ENCODE results near the gene PFDN1. TPM values are rescaled to one million over a fixed set of nuclear protein-coding genes. Genes with fewer than 3 reads are reported as not detected.

The PFDN1 gene
- total RNA-seq, 1 donor from 2014 or later = 34.4 TPM

GRCh38 chr5:140245926-140246325 lies 57.0 kb downstream of the PFDN1 start:
- peak overlapping the region in 2 of 3 donors; percentile 20 to 69 for H3K9ac ChIP-seq (ENCODE audit: low read depth in 1 of 3, low read length in 3 of 3)
- peaks cover 19 to 24% (median 20%) of the 10 kb centered on the region in 3 donors for H3K36me3 ChIP-seq (ENCODE audit: control insufficient read depth in 3 of 3, insufficient read depth in 3 of 3, low read length in 3 of 3)

GRCh38 chr5:140245341-140245740 lies 57.6 kb downstream of the PFDN1 start:
- H3K9ac ChIP-seq (ENCODE audit: low read depth in 1 of 3, low read length in 3 of 3) = peak overlapping the region in 2 of 3 donors; percentile 5 to 69
- H3K4me1 ChIP-seq (ENCODE audit: control insufficient read depth in 3 of 3, insufficient read depth in 3 of 3, low read length in 3 of 3) = peaks cover 66 to 81% (median 80%) of the 10 kb centered on the region in 3 donors
- peak overlapping the region; percentile 59 for H3K27ac ChIP-seq (ENCODE audit: low read depth, low read length)

More at GRCh38 chr5:140245926-140246325, 57.0 kb downstream of the PFDN1 start:
- Histone ChIP-seq H3K4me3 (ENCODE audit: low read length in 3 of 3) (peak overlapping the region in 1 of 3 donors; percentile 13), H3K4me1 (ENCODE audit: control insufficient read depth in 3 of 3, insufficient read depth in 3 of 3, low read length in 3 of 3) (peaks cover 61 to 80% (median 76%) of the 10 kb centered on the region in 3 donors), H3K27ac (ENCODE audit: low read depth, low read length) (peak overlapping the region; percentile 59), H3K27me3 (ENCODE audit: control insufficient read depth in 3 of 3, insufficient read depth in 3 of 3, low read length in 3 of 3) (no peaks in the 10 kb centered on the region), H3K9me3 (ENCODE audit: control insufficient read depth in 3 of 3, low read length in 3 of 3) (no peaks in the 10 kb centered on the region)

DNA sequence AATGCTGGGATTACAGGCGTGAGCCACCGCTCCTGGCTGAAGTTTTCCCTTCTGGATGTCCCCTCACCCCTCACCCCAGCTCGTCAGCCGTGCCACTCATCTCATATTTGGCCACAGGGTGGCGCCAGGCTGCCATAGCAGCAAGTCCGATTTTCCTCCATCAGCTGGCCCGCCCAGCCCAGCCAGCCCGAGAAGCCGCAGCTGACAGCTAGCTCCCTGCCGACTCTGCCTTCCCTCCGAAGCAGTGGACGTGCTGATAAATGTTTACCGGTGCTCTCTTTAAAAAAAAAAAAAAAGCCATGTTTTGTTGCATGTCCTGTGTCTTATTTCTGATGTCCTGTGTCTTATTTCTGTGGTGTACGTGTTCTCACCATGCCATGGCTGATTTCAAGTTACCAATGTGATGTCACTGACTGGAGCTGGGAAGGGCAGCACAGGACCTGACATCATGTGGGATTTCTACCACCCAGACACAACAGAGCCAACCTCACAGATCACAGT lies 58.3 kb downstream of the PFDN1 start:
- Histone ChIP-seq H3K9me3 (ENCODE audit: control insufficient read depth in 3 of 3, low read length in 3 of 3) (no peaks in the 10 kb centered on the region), H3K36me3 (ENCODE audit: control insufficient read depth in 3 of 3, insufficient read depth in 3 of 3, low read length in 3 of 3) (peaks cover 14 to 20% (median 16%) of the 10 kb centered on the region in 3 donors), H3K27me3 (ENCODE audit: control insufficient read depth in 3 of 3, insufficient read depth in 3 of 3, low read length in 3 of 3) (no peaks in the 10 kb centered on the region), H3K4me3 (ENCODE audit: low read length in 3 of 3) (peak overlapping the region in 2 of 3 donors; percentile 4 to 14), H3K27ac (ENCODE audit: low read depth, low read length) (peak overlapping the region; percentile 85), H3K9ac (ENCODE audit: low read depth in 1 of 3, low read length in 3 of 3) (peak overlapping the region; percentile 5 to 66 (median 42)), H3K4me1 (ENCODE audit: control insufficient read depth in 3 of 3, insufficient read depth in 3 of 3, low read length in 3 of 3) (peaks cover 74 to 84% (median 82%) of the 10 kb centered on the region in 3 donors)

More at GRCh38 chr5:140245341-140245740, 57.6 kb downstream of the PFDN1 start:
- Histone ChIP-seq H3K27me3 (ENCODE audit: control insufficient read depth in 3 of 3, insufficient read depth in 3 of 3, low read length in 3 of 3) (no peaks in the 10 kb centered on the region), H3K9me3 (ENCODE audit: control insufficient read depth in 3 of 3, low read length in 3 of 3) (no peaks in the 10 kb centered on the region), H3K36me3 (ENCODE audit: control insufficient read depth in 3 of 3, insufficient read depth in 3 of 3, low read length in 3 of 3) (peaks cover 17 to 24% (median 18%) of the 10 kb centered on the region in 3 donors), H3K4me3 (ENCODE audit: low read length in 3 of 3) (no peak overlapping the region)

- H3K4me3 ChIP-seq (ENCODE audit: low read length in 3 of 3) = no peak overlapping the region
- H3K27me3 ChIP-seq (ENCODE audit: control insufficient read depth in 3 of 3, insufficient read depth in 3 of 3, low read length in 3 of 3) = no peaks in the 10 kb centered on the region
- H3K9ac ChIP-seq (ENCODE audit: low read depth in 1 of 3, low read length in 3 of 3) = peak overlapping the region in 2 of 3 donors; percentile 41 to 60
- H3K9me3 ChIP-seq (ENCODE audit: control insufficient read depth in 3 of 3, low read length in 3 of 3) = no peaks in the 10 kb centered on the region
- H3K4me1 ChIP-seq (ENCODE audit: control insufficient read depth in 3 of 3, insufficient read depth in 3 of 3, low read length in 3 of 3) = peaks cover 74 to 91% (median 90%) of the 10 kb centered on the region in 3 donors
- peak overlapping the region; percentile 85 for H3K27ac ChIP-seq (ENCODE audit: low read depth, low read length)
- H3K36me3 ChIP-seq (ENCODE audit: control insufficient read depth in 3 of 3, insufficient read depth in 3 of 3, low read length in 3 of 3) = peaks cover 14 to 20% (median 16%) of the 10 kb centered on the region in 3 donors
Measured at GRCh38 chr5:140243706-140244250, 59.1 kb downstream of the PFDN1 start.

DNA sequence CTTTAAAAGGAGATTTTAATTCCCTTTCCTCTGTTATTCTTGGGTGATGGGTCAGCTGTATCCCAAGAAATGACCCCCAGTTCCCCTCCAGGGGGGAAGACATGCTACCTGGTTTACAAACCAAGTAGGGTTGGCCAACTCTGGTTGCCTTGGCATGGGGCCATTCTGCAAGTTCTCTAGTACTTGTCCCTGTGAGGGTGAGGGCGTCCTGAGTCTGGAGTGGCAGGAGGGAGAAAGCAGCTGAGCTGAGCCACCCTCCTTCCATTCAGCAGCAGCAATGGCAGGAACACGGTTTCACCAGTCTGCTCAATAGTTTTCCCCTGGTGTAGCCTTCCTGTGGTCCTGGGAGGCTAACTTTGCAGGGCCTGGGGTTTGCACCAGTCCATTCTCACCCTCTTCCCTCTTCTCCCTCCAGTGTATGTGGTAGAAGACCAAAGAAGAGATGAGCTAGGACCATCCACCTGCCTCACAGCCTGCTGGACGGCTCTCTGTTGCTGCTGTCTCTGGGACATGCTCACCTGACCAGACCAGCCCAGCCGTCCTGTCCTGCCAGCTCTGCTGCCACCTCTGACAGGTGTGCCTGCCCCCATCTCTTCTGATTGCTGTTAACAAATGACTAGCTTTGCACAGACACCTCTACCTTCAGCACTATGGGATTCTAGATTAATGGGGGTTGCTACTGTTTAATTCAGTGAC lies 59.9 kb downstream of the PFDN1 start:
- Histone ChIP-seq H3K4me1 (ENCODE audit: control insufficient read depth in 3 of 3, insufficient read depth in 3 of 3, low read length in 3 of 3) (peaks cover 70 to 93% (median 93%) of the 10 kb centered on the region in 3 donors), H3K9ac (ENCODE audit: low read depth in 1 of 3, low read length in 3 of 3) (peak overlapping the region; percentile 46 to 74 (median 60)), H3K9me3 (ENCODE audit: control insufficient read depth in 3 of 3, low read length in 3 of 3) (no peaks in the 10 kb centered on the region), H3K27me3 (ENCODE audit: control insufficient read depth in 3 of 3, insufficient read depth in 3 of 3, low read length in 3 of 3) (no peaks in the 10 kb centered on the region), H3K27ac (ENCODE audit: low read depth, low read length) (peak overlapping the region; percentile 85), H3K36me3 (ENCODE audit: control insufficient read depth in 3 of 3, insufficient read depth in 3 of 3, low read length in 3 of 3) (peaks cover 14 to 20% (median 15%) of the 10 kb centered on the region in 3 donors), H3K4me3 (ENCODE audit: low read length in 3 of 3) (peak overlapping the region in 1 of 3 donors; percentile 54)

GRCh38 chr5:140242099-140242498 lies 60.8 kb downstream of the PFDN1 start:
- no peaks in the 10 kb centered on the region for H3K9me3 ChIP-seq (ENCODE audit: control insufficient read depth in 3 of 3, low read length in 3 of 3)
- peaks cover 70 to 98% (median 97%) of the 10 kb centered on the region in 3 donors for H3K4me1 ChIP-seq (ENCODE audit: control insufficient read depth in 3 of 3, insufficient read depth in 3 of 3, low read length in 3 of 3)
- peak overlapping the region; percentile 46 to 74 (median 52) for H3K9ac ChIP-seq (ENCODE audit: low read depth in 1 of 3, low read length in 3 of 3)
- H3K36me3 ChIP-seq (ENCODE audit: control insufficient read depth in 3 of 3, insufficient read depth in 3 of 3, low read length in 3 of 3) = peaks cover 14 to 20% (median 15%) of the 10 kb centered on the region in 3 donors
- peak overlapping the region in 1 of 3 donors; percentile 69 for H3K4me3 ChIP-seq (ENCODE audit: low read length in 3 of 3)
- H3K27me3 ChIP-seq (ENCODE audit: control insufficient read depth in 3 of 3, insufficient read depth in 3 of 3, low read length in 3 of 3) = no peaks in the 10 kb centered on the region
- H3K27ac ChIP-seq (ENCODE audit: low read depth, low read length) = peak overlapping the region; percentile 85

- Histone ChIP-seq H3K36me3 (ENCODE audit: control insufficient read depth in 3 of 3, insufficient read depth in 3 of 3, low read length in 3 of 3) (peaks cover 14 to 20% (median 15%) of the 10 kb centered on the region in 3 donors), H3K9me3 (ENCODE audit: control insufficient read depth in 3 of 3, low read length in 3 of 3) (no peaks in the 10 kb centered on the region), H3K27me3 (ENCODE audit: control insufficient read depth in 3 of 3, insufficient read depth in 3 of 3, low read length in 3 of 3) (no peaks in the 10 kb centered on the region), H3K27ac (ENCODE audit: low read depth, low read length) (peak overlapping the region; percentile 85), H3K9ac (ENCODE audit: low read depth in 1 of 3, low read length in 3 of 3) (peak overlapping the region; percentile 7 to 74 (median 74)), H3K4me1 (ENCODE audit: control insufficient read depth in 3 of 3, insufficient read depth in 3 of 3, low read length in 3 of 3) (peaks cover 62 to 99% (median 97%) of the 10 kb centered on the region in 3 donors), H3K4me3 (ENCODE audit: low read length in 3 of 3) (peak overlapping the region in 2 of 3 donors; percentile 27 to 69)
Measured at GRCh38 chr5:140240987-140241706, 61.8 kb downstream of the PFDN1 start.

GRCh38 chr5:140239939-140240700 lies 62.8 kb downstream of the PFDN1 start:
- peaks cover 52 to 92% (median 92%) of the 10 kb centered on the region in 3 donors for H3K4me1 ChIP-seq (ENCODE audit: control insufficient read depth in 3 of 3, insufficient read depth in 3 of 3, low read length in 3 of 3)
- no peak overlapping the region for H3K4me3 ChIP-seq (ENCODE audit: low read length in 3 of 3)
- H3K27ac ChIP-seq (ENCODE audit: low read depth, low read length) = peak overlapping the region; percentile 85
- H3K27me3 ChIP-seq (ENCODE audit: control insufficient read depth in 3 of 3, insufficient read depth in 3 of 3, low read length in 3 of 3) = no peaks in the 10 kb centered on the region
- H3K36me3 ChIP-seq (ENCODE audit: control insufficient read depth in 3 of 3, insufficient read depth in 3 of 3, low read length in 3 of 3) = peaks cover 9 to 14% (median 11%) of the 10 kb centered on the region in 3 donors
- H3K9ac ChIP-seq (ENCODE audit: low read depth in 1 of 3, low read length in 3 of 3) = peak overlapping the region in 2 of 3 donors; percentile 24 to 62
- H3K9me3 ChIP-seq (ENCODE audit: control insufficient read depth in 3 of 3, low read length in 3 of 3) = no peaks in the 10 kb centered on the region

DNA sequence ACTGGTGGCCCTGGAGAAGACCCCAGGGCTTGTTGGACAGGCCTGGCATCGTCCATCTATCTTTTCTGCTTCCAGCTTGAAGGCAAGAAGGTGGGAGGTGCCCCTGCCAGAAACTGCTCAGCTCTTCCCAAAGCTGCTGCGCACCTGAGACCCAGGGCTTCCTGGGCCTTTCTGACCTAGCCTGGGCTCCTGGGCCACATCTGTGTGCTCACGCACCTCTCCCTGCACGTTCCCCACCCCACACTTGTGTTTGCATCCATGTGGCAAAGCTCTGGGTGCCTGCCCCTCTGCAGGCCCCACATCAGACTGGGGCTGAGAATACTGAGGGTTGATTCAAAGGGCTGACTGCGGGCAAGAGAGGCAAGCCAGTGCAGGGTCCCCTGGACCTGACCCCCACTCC lies 63.4 kb downstream of the PFDN1 start:
- Histone ChIP-seq H3K9ac (ENCODE audit: low read depth in 1 of 3, low read length in 3 of 3) (no peak overlapping the region), H3K27ac (ENCODE audit: low read depth, low read length) (no peak overlapping the region), H3K4me1 (ENCODE audit: control insufficient read depth in 3 of 3, insufficient read depth in 3 of 3, low read length in 3 of 3) (peaks cover 46 to 86% (median 86%) of the 10 kb centered on the region in 3 donors), H3K9me3 (ENCODE audit: control insufficient read depth in 3 of 3, low read length in 3 of 3) (no peaks in the 10 kb centered on the region), H3K36me3 (ENCODE audit: control insufficient read depth in 3 of 3, insufficient read depth in 3 of 3, low read length in 3 of 3) (peaks cover 4 to 10% (median 8%) of the 10 kb centered on the region in 3 donors), H3K4me3 (ENCODE audit: low read length in 3 of 3) (no peak overlapping the region), H3K27me3 (ENCODE audit: control insufficient read depth in 3 of 3, insufficient read depth in 3 of 3, low read length in 3 of 3) (no peaks in the 10 kb centered on the region)
